Parathyroid adenoma (tissue), 2 donors: ENCODE measurements around the gene ALK.

ENCODE experiments used
- H2AFZ ChIP-seq: fragments of 300-600 bp; sonication (generic); one replicate; pipeline ENCODE4 v1.7.0; 2017; ENCODE audit warnings: antibody characterized with exemption, mild to moderate bottlenecking
- H3K27ac ChIP-seq: fragments of 300-600 bp; sonication (generic); one replicate; pipeline ENCODE4 v1.7.0; 2017
- H3K27me3 ChIP-seq: fragments of 300-600 bp; sonication (generic); one replicate; pipeline ENCODE4 v1.7.0; 2017; ENCODE audit warnings: low read length; ENCODE audit not compliant: control insufficient read depth, insufficient read depth
- H3K36me3 ChIP-seq: fragments of 300-600 bp; sonication (generic); one replicate; pipeline ENCODE4 v1.7.0; 2017; ENCODE audit warnings: low read length; ENCODE audit not compliant: control insufficient read depth, insufficient read depth
- H3K4me1 ChIP-seq: fragments of 300-600 bp; sonication (generic); one replicate; pipeline ENCODE4 v1.7.0; 2017; ENCODE audit warnings: control low read depth
- H3K4me2 ChIP-seq: fragments of 300-600 bp; sonication (generic); one replicate; pipeline ENCODE4 v1.7.0; 2017; ENCODE audit warnings: low read length
- H3K4me3 ChIP-seq: fragments of 300-600 bp; sonication (generic); one replicate; pipeline ENCODE4 v1.7.0; 2017; ENCODE audit warnings: low read depth, low read length
- H3K79me2 ChIP-seq: fragments of 300-600 bp; sonication (generic); one replicate; pipeline ENCODE4 v1.7.0; 2017; ENCODE audit warnings: control low read depth
- H3K9ac ChIP-seq: fragments of 300-600 bp; sonication (generic); one replicate; pipeline ENCODE4 v1.7.0; 2017; ENCODE audit warnings: mild to moderate bottlenecking
- H3K9me3 ChIP-seq: fragments of 300-600 bp; sonication (generic); one replicate; pipeline ENCODE4 v1.7.0; 2017; ENCODE audit warnings: low read length; ENCODE audit not compliant: control insufficient read depth
- CTCF ChIP-seq: fragments of 300-600 bp; sonication (generic); IDR thresholded peaks from one replicate; pipeline ENCODE4 v1.7.0; 2017; ENCODE audit warnings: antibody characterized with exemption, mild to moderate bottlenecking
- donor health status: primary hyperparathyroidism.

ALK gene

GRCh38 chr2:29159125-29159524, 762.3 kb downstream of the ALK start:
- H3K27ac ChIP-seq, result no peak overlapping the region
- H3K79me2 ChIP-seq, result no peaks in the 10 kb centered on the region
- H3K4me1 ChIP-seq, result no peaks in the 10 kb centered on the region
- H3K4me2 ChIP-seq, result no peak overlapping the region
- no peaks in the 10 kb centered on the region for H3K9me3 ChIP-seq
- no peak overlapping the region for H3K9ac ChIP-seq
- no peak overlapping the region for H3K4me3 ChIP-seq
- H2AFZ ChIP-seq, result no peak overlapping the region
- TF ChIP-seq CTCF, result no peak
- H3K27me3 ChIP-seq, result no peaks in the 10 kb centered on the region
- H3K36me3 ChIP-seq, result no peaks in the 10 kb centered on the region

GRCh38 chr2:29157131-29157530, 764.3 kb downstream of the ALK start:
- Histone ChIP-seq H3K27me3 (no peaks in the 10 kb centered on the region), H3K4me1 (no peaks in the 10 kb centered on the region), H3K9ac (no peak overlapping the region), H3K79me2 (no peaks in the 10 kb centered on the region), H3K4me3 (no peak overlapping the region), H2AFZ (no peak overlapping the region), H3K4me2 (no peak overlapping the region), H3K36me3 (no peaks in the 10 kb centered on the region), H3K9me3 (no peaks in the 10 kb centered on the region), H3K27ac (no peak overlapping the region)
- no peak for TF ChIP-seq CTCF

- H2AFZ ChIP-seq, result no peak overlapping the region
- H3K9me3 ChIP-seq, result no peaks in the 10 kb centered on the region
- no peak overlapping the region for H3K4me3 ChIP-seq
- H3K27me3 ChIP-seq, result no peaks in the 10 kb centered on the region
- no peak for TF ChIP-seq CTCF
- H3K79me2 ChIP-seq, result no peaks in the 10 kb centered on the region
- H3K4me2 ChIP-seq, result no peak overlapping the region
- no peaks in the 10 kb centered on the region for H3K36me3 ChIP-seq
- no peaks in the 10 kb centered on the region for H3K4me1 ChIP-seq
- no peak overlapping the region for H3K27ac ChIP-seq
- no peak overlapping the region for H3K9ac ChIP-seq
Observed at GRCh38 chr2:29155578-29155977, 765.8 kb downstream of the ALK start.

GRCh38 chr2:29154610-29155009, 766.8 kb downstream of the ALK start:
- H3K4me3 ChIP-seq, result no peak overlapping the region
- H3K4me1 ChIP-seq, result no peaks in the 10 kb centered on the region
- H3K79me2 ChIP-seq, result no peaks in the 10 kb centered on the region
- H3K27me3 ChIP-seq, result no peaks in the 10 kb centered on the region
- H3K9ac ChIP-seq, result no peak overlapping the region
- no peak overlapping the region for H3K27ac ChIP-seq
- H3K4me2 ChIP-seq, result no peak overlapping the region
- H2AFZ ChIP-seq, result no peak overlapping the region
- no peaks in the 10 kb centered on the region for H3K36me3 ChIP-seq
- TF ChIP-seq CTCF, result no peak
- H3K9me3 ChIP-seq, result no peaks in the 10 kb centered on the region

GRCh38 chr2:29147963-29148362, 773.4 kb downstream of the ALK start:
- H3K27ac ChIP-seq, result no peak overlapping the region
- H3K4me3 ChIP-seq, result no peak overlapping the region
- no peaks in the 10 kb centered on the region for H3K4me1 ChIP-seq
- no peaks in the 10 kb centered on the region for H3K9me3 ChIP-seq
- H3K27me3 ChIP-seq, result no peaks in the 10 kb centered on the region
- H3K9ac ChIP-seq, result no peak overlapping the region
- H3K4me2 ChIP-seq, result no peak overlapping the region
- H3K36me3 ChIP-seq, result no peaks in the 10 kb centered on the region
- H2AFZ ChIP-seq, result no peak overlapping the region
- no peak for TF ChIP-seq CTCF
- H3K79me2 ChIP-seq, result no peaks in the 10 kb centered on the region
